Heart right ventricle (tissue), 16 donors: ENCODE measurements around the gene MCTP1. TPM values are rescaled to one million over a fixed set of nuclear protein-coding genes. Genes with fewer than 3 reads are reported as not detected.

Source experiments
- ATAC-seq, 8 donors: fragments of 200-7000 bp; cut with Tn5 transposase; one replicate each; pipeline ENCODE4 v1.9.1; 2020; ENCODE audit warnings: mild to moderate bottlenecking in 8 of 8, moderate library complexity in 8 of 8, moderate number of reproducible peaks in 1 of 8
- DNase-seq, 2 donors: peaks; one replicate each; pipeline ENCODE4 v3.0.0-alpha.2; 2020
- H3K27ac ChIP-seq, 10 donors: fragments of 200-600 bp; sonication (generic) in 2 of 10; one replicate each; pipeline versions ENCODE4 v1.5.0 to v1.8.0; 2020 to 2022; ENCODE audit warnings: mild to moderate bottlenecking in 3 of 10
- H3K27me3 ChIP-seq, 7 donors: fragments of 200-600 bp; one replicate each; pipeline ENCODE4 v1.8.0; 2021 to 2022; ENCODE audit warnings: mild to moderate bottlenecking in 2 of 7
- H3K36me3 ChIP-seq, 9 donors: fragments of 200-600 bp; sonication (generic) in 1 of 9; one replicate each; pipeline versions ENCODE4 v1.5.0 to v1.8.0; 2020 to 2022; ENCODE audit warnings: mild to moderate bottlenecking in 2 of 9
- H3K4me1 ChIP-seq, 9 donors: fragments of 200-600 bp; sonication (generic) in 1 of 9; one replicate each; pipeline versions ENCODE4 v1.5.0 to v1.8.0; 2020 to 2022; ENCODE audit warnings: mild to moderate bottlenecking in 4 of 9
- H3K4me3 ChIP-seq, 10 donors: fragments of 200-600 bp; sonication (generic) in 2 of 10; one replicate each; pipeline versions ENCODE4 v1.5.0 to v1.8.0; 2020 to 2022; ENCODE audit warnings: mild to moderate bottlenecking in 7 of 10, moderate library complexity in 2 of 10
- H3K9me3 ChIP-seq, 11 donors: fragments of 200-600 bp in 10 of 11; sonication (generic) in 2 of 11; one replicate each; pipeline versions ENCODE4 v1.5.0 to v1.8.0; 2013 to 2022; ENCODE audit warnings: mild to moderate bottlenecking in 2 of 11, control low read depth in 1 of 11, moderate library complexity in 1 of 11
- CTCF ChIP-seq, 9 donors: fragments of 200-600 bp; sonication (generic) in 2 of 9; IDR thresholded peaks; one replicate each; pipeline versions ENCODE4 v1.5.0 to v1.8.0; 2021 to 2022; ENCODE audit warnings: antibody characterized with exemption in 9 of 9, mild to moderate bottlenecking in 5 of 9, moderate library complexity in 1 of 9
- WGBS, 2 donors: extraction: QIAGEN DNeasy Blood & Tissue Kit; methylation state at CpG; one replicate each; pipeline ENCODE4 v1.1.7; 2013; ENCODE audit warnings: inconsistent platforms in 1 of 2; 5-methylcytosine and 5-hydroxymethylcytosine counted together
- intact Hi-C, 10 donors: fragments of 100-400 bp; cut with DNase I; formaldehyde crosslinking; loops; one replicate each; pipeline versions ENCODE4 v1.11.1 to v1.14.2; 2022
- polyA plus RNA-seq, 2 donors: library from polyadenylated mRNA; stranded (reverse); fragments of 200-250 nt; gene quantifications; one replicate each; pipeline ENCODE4 v1.2.3, GENCODE V29; 2013
- total RNA-seq, 10 donors: library from RNA; stranded (reverse); fragmentation: NEBNext Ultra II Directional in 3 of 10; extraction: Animal tissue kit (Norgen Biotek cat#: 25700) in 3 of 10; gene quantifications; one replicate each; pipeline versions ENCODE4 v1.2.1 to v1.2.4, GENCODE V29; 2021 to 2023
- donor health status: Arrhythmogenic right ventricular cardiomyopathy.
- donor health status: ischemic (EF 13 %, LVEDD 7.1; RV severe dilation, severe dysfunction).
- donor health status: healthy with polysubstance abuse.
- donor health status: DM: no; HTN: yes; CAD: no.
- donor health status: DM: no; HTN: no; CAD: no.
- donor health status: ischemic (EF 25% LVEDD 6.9; RV normal size, moderate dysfunction).
- donor health status: ischemic (EF 25% LVEDD 5.7; RV mildly dilated, moderate dysfunction).
- donor health status: healthy.
- donor health status: DM: yes; HTN: yes; CAD: no.
- donor health status: Ischemic cardiomyopathy.
- donor health status: ischemic (EF 35%, LVEDD 5.7; RV mildly dilated, moderate dysfunction).
- donor health status: nonischemic (EF 11% LVEDD 7.7; RV severe dilation, severe dysfunction).
- donor health status: DM: yes; HTN: yes; CAD: no.
- donor health status: PGD.
- donor health status: ischemic (EF 29% LVEDD 5.4; RV normal size, mild dysfunction).
- donor health status: nonischemic (EF 23%, LVEDD 6.1; RV moderate dilation, normal function).

The MCTP1 gene
- total and polyA plus RNA-seq, 12 donors: 1.3 to 19.7 (median 5.3) TPM

- TF ChIP-seq CTCF (IDR thresholded peaks at IDR 0.05): no peak
- 74 to 76% methylated on average over 7 of the region's 7 CpGs for whole genome bisulfite sequencing, 2 donors
- Histone ChIP-seq H3K27me3 (no peaks in the 10 kb centered on the region), H3K4me3 (no peak overlapping the region), H3K4me1 (peaks cover 0 to 6% (median 0%) of the 10 kb centered on the region in 9 donors), H3K9me3 (peaks cover 0 to 49% (median 15%) of the 10 kb centered on the region in 11 donors), H3K27ac (peak overlapping the region in 1 of 10 donors; percentile 6), H3K36me3 (no peaks in the 10 kb centered on the region)
- ATAC-seq (no peak), DNase-seq (no peak)
- intact Hi-C loops: no loop called here
Observed at GRCh38 chr5:95035891-95036685, 248.8 kb downstream of the MCTP1 start.

- Histone ChIP-seq H3K4me3 (no peak overlapping the region), H3K27me3 (no peaks in the 10 kb centered on the region), H3K4me1 (peaks cover 0 to 17% (median 2%) of the 10 kb centered on the region in 9 donors), H3K36me3 (no peaks in the 10 kb centered on the region), H3K9me3 (peaks cover 0 to 41% (median 15%) of the 10 kb centered on the region in 11 donors), H3K27ac (no peak overlapping the region)
- 74 to 86% methylated on average over 1 of the region's 1 CpG for WGBS, 2 donors
- no peak for ATAC-seq
- no peak for DNase-seq
- intact Hi-C loops: no loop called here
- TF ChIP-seq CTCF (IDR thresholded peaks at IDR 0.05): no peak
Observed at GRCh38 chr5:95032801-95033200, 252.1 kb downstream of the MCTP1 start.

- Histone ChIP-seq H3K27ac (no peak overlapping the region), H3K4me3 (no peak overlapping the region), H3K27me3 (no peaks in the 10 kb centered on the region), H3K4me1 (peaks cover 0 to 24% (median 11%) of the 10 kb centered on the region in 9 donors), H3K9me3 (peaks cover 0 to 38% (median 15%) of the 10 kb centered on the region in 11 donors), H3K36me3 (no peaks in the 10 kb centered on the region)
- TF ChIP-seq CTCF (IDR thresholded peaks at IDR 0.05): no peak
- 86% methylated on average over 9 of the region's 9 CpGs for WGBS, 2 donors
- no peak for ATAC-seq
- intact Hi-C loops: no loop called here
- DNase-seq: no peak
Observed at GRCh38 chr5:95029569-95030366, 255.1 kb downstream of the MCTP1 start.

- DNase-seq: no peak
- Histone ChIP-seq H3K36me3 (no peaks in the 10 kb centered on the region), H3K27ac (no peak overlapping the region), H3K27me3 (no peaks in the 10 kb centered on the region), H3K4me1 (peaks cover 0 to 35% (median 11%) of the 10 kb centered on the region in 9 donors), H3K4me3 (no peak overlapping the region), H3K9me3 (peaks cover 0 to 18% (median 4%) of the 10 kb centered on the region in 11 donors)
- WGBS, 2 donors: 41 to 48% methylated on average over 3 of the region's 3 CpGs
- no peak for TF ChIP-seq CTCF (IDR thresholded peaks at IDR 0.05)
- no peak for ATAC-seq
- intact Hi-C loops: no loop called here
Observed at GRCh38 chr5:95027775-95028174, 257.1 kb downstream of the MCTP1 start.
